GM10847 (cell line): ENCODE results near the gene UXS1.

ENCODE experiments used
- POLR2A ChIP-seq: IDR thresholded peaks from 2 replicates; pipeline ENCODE4 v1.6.1; 2011; ENCODE audit not compliant: insufficient read length; ENCODE audit errors: extremely low read depth

UXS1 gene

DNA sequence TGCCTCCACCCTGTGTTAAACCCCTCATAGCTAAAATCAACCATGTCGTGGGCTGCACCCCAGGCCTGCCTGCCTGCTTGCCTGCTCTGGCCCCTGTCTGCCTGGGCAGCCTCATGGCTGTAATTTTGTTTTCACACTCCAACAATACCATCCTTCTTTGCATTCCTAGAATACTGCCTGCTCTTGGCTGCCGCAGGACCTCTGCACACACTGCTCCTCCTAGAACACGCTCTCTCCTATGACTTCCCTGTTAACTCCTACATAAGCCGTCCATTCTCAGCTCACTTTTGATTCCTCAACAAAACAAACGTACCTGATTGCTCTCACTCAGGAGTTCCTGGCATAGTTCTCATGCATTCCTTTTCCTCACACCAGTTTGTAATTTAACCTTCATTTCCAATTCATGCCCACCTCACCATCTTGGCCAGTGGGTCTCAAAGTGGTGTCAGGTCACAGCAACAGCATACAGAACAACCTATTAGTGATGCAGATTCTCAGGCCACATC is 2.5 kb downstream of the UXS1 start:
- no peak for TF ChIP-seq POLR2A

DNA sequence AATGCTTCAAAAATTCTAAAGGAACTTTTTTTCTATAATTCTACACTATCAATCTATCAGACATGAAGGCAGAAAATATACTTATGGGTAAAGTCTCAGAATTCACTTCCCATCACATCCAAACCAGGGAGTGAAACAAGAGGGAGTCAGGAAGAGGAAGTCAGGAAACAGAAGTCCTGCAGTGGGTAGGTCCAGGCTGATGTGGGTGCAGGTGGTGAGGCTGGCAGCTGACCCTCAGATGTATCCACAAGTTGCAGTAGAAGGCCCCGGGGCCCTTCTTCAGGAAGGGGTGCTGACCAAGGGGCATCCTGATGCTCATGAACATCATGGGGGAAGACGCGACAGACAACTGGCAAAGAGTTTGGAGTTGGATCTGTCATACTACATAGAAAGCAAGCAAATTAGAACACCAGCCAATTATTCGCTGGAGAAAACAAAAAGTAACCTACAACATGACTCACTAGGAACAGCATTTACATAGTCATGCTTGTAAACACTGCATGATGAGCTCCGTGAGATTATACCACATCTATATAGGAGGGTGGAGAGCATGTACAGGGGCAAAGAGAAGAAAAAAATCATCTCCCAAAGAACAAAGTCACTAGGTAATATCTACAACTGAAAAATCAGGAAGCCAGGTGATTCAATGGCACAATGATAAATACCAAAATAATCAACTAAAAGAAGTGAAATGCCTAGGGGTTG is 4.2 kb downstream of the UXS1 start:
- TF ChIP-seq POLR2A: no peak

GRCh38 chr2:106189325-106189724 is 4.8 kb downstream of the UXS1 start:
- no peak for TF ChIP-seq POLR2A

GRCh38 chr2:106187273-106187891 is 6.7 kb downstream of the UXS1 start:
- TF ChIP-seq POLR2A: no peak

GRCh38 chr2:106185475-106186184 is 8.5 kb downstream of the UXS1 start:
- TF ChIP-seq POLR2A: no peak

GRCh38 chr2:106184857-106185256 is 9.2 kb downstream of the UXS1 start:
- no peak for TF ChIP-seq POLR2A

DNA sequence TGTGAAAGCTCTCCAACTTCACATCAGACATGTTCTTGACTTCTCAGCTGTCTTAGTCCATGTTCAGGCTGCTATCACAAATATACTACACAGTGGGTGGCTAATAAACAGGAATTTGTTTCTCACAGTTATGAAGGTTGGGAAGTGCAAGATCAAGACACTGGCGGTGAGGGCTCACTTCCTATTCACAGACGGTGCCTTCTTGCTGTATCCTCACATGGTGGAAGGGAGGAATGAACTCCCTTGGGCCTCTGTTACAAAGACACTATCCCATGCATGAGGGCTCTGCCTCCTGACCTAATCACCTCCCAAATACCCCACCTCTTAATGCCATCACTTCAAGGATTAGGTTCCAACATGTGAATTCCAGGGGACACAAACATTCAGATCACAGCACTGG is 9.7 kb downstream of the UXS1 start:
- no peak for TF ChIP-seq POLR2A

GRCh38 chr2:106183101-106183696 is 10.9 kb downstream of the UXS1 start:
- no peak for TF ChIP-seq POLR2A

DNA sequence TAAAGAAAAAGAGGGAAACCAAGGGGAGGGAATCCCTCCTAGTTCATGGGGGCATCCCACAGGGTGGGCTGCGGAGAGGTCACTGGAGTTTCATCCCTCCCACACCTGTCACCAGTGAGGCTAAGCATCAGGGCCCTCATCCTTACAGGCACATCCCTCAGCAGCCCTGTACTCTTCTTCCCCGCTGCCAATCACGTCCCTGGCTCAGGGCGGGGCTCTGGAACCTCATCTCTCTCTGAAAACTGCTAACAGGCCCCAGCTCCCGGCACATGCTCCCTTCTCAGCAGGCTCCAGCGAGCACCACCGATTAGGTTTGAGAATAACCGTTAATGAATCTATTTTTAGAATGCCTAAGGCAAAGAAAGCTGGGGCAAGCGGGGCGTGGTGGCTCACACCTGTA is 13.0 kb downstream of the UXS1 start:
- TF ChIP-seq POLR2A: no peak

DNA sequence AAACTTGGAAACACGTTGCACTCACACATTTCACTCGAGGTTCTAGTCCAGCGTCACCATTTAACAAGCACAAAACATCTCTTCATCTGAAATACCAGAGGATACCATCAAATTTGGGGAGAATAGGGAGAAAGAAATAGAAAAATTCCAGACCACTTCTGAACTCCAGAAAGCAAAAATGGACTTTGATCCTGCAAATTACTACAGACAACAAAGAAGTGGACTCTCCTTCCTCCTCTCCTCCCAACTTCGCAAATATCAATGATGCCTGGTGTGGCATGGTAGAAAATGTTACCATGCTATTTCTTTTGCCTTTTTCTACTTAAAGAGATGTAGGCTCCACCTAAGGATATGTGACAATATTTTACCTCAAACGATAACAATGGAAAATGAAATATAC is 13.5 kb downstream of the UXS1 start:
- no peak for TF ChIP-seq POLR2A

DNA sequence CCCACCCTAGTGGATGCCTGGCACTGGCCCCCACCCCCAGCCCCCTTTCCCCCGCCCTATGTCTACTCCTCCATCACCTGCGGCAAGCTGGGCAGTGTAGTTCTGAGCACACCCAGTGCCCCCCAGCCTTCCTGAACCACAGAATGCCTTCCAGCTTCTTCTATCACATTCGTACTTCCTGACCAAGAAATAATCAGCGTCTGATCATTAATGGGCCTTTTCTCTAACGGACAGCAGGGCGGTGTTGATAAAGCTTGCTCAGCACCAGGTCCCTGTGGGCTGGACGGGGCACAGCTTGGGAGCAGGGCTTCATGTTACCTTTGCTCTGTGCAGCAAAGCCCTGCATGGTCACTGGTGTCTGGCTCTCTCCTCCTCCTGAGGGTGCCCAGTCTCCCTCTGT is 15.4 kb downstream of the UXS1 start:
- no peak for TF ChIP-seq POLR2A

GRCh38 chr2:106177581-106177980 is 16.5 kb downstream of the UXS1 start:
- TF ChIP-seq POLR2A: no peak

DNA sequence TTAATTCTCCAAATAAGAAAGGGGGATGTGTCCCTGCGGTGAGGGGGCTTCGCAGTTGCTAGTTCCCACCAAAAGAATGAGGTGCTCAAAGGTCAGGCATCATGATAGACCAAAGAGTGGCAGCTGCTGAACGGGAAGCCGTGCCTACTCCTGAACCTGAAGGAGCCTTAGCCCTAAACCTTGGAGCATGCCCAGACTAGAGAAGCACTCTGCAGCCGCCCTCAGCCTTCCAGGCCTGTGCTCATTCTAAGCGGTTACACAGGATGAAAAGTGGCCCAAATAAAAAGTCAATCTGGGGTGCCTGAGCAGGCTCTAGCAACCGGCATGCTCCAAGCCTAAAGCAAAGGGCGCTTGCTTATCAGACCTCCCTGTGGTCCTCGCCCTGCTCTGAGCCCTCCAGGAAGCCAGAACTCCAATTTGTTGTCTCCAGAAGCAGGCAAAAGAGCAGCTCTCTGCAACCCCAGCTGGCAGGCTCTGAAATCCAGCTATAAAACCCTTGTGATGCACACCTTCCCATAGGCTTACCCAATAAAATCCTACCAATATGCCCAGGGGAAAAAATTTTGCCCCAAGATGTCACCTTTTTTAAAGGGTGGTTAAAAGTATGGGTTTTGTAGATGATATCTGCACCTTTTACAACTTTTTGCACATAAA is 17.5 kb downstream of the UXS1 start:
- TF ChIP-seq POLR2A: no peak

- TF ChIP-seq POLR2A: no peak
Measured at GRCh38 chr2:106175086-106175850, 18.8 kb downstream of the UXS1 start.
